ENCODE data around the gene FPGS.

FPGS gene

GRCh38 chr9:127781806-127782205 is 20.9 kb upstream of the FPGS start:
- no peak overlapping the region for H3K4me3 ChIP-seq
- H3K36me3 ChIP-seq = peaks cover 0 to under 1% (median 0%) of the 10 kb centered on the region in 3 donors
- TF ChIP-seq CTCF (IDR thresholded peaks at IDR 0.05) = no peak
- intact Hi-C loops (cut with DNase I; ENCODE audit: low total_unique reads) = no loop called here
- DNase-seq = no peak
- no peak overlapping the region for H3K27ac ChIP-seq
- H3K27me3 ChIP-seq = no peaks in the 10 kb centered on the region
- peaks cover 0 to 12% (median 7%) of the 10 kb centered on the region in 4 donors for H3K4me1 ChIP-seq
- H3K9me3 ChIP-seq = no peaks in the 10 kb centered on the region

GRCh38 chr9:127783111-127784008 is 19.3 kb upstream of the FPGS start:
- H3K4me3 ChIP-seq = no peak overlapping the region
- H3K27ac ChIP-seq = no peak overlapping the region
- peaks cover 15 to 16% (median 15%) of the 10 kb centered on the region in 3 donors for H3K36me3 ChIP-seq
- peak; percentile 43 to 71 for DNase-seq
- H3K27me3 ChIP-seq = no peaks in the 10 kb centered on the region
- H3K4me1 ChIP-seq = peaks cover 0 to 28% (median 19%) of the 10 kb centered on the region in 4 donors
- intact Hi-C loops (cut with DNase I; ENCODE audit: low total_unique reads) = loop anchor here (2.0 kb wide), 1 partner anchor 49 kb away; the partner anchor contains the start of gene TOR2A
- TF ChIP-seq CTCF (IDR thresholded peaks at IDR 0.05) = no peak
- H3K9me3 ChIP-seq = no peaks in the 10 kb centered on the region

- Histone ChIP-seq H3K27ac (peak overlapping the region; percentile 82 to 91), H3K9me3 (no peaks in the 10 kb centered on the region), H3K4me1 (peaks cover 0 to 30% (median 20%) of the 10 kb centered on the region in 4 donors), H3K27me3 (no peaks in the 10 kb centered on the region), H3K4me3 (peak overlapping the region; percentile 72 to 85), H3K36me3 (peaks cover 34 to 36% (median 34%) of the 10 kb centered on the region in 3 donors)
- peak; percentile 88 to 96 for TF ChIP-seq CTCF (IDR thresholded peaks at IDR 0.05)
- peak; percentile 81 to 93 for DNase-seq
- intact Hi-C loops (cut with DNase I; ENCODE audit: low total_unique reads) = loop anchor here (2.0 to 5.0 kb wide), 2 partner anchors 50 to 87 kb away; partner anchors contain the start of gene TOR2A
Measured at GRCh38 chr9:127785023-127785932, 17.4 kb upstream of the FPGS start.

GRCh38 chr9:127785933-127786772 is 16.5 kb upstream of the FPGS start, which contains the start of gene CDK9:
Gene CDK9 (plus strand): TSS chr9:127786034. CDS start chr9:127786149, 115 bp downstream.
- peak; percentile 89 to 94 for DNase-seq
- H3K27me3 ChIP-seq = no peaks in the 10 kb centered on the region
- TF ChIP-seq CTCF (IDR thresholded peaks at IDR 0.05) = no peak
- H3K27ac ChIP-seq = peak within 1 kb of the TSS; percentile 82 to 91
- no peaks in the 10 kb centered on the region for H3K9me3 ChIP-seq
- peak within 1 kb of the TSS; percentile 72 to 85 for H3K4me3 ChIP-seq
- H3K36me3 ChIP-seq = peaks cover 43 to 44% (median 43%) of the 10 kb centered on the region in 3 donors
- H3K4me1 ChIP-seq = peaks cover 0 to 30% (median 20%) of the 10 kb centered on the region in 4 donors
- intact Hi-C loops (cut with DNase I; ENCODE audit: low total_unique reads) = loop anchor here (2.0 to 5.0 kb wide), 3 partner anchors 51 to 133 kb away; partner anchors contain the start of gene TOR2A
